A549 (cell line): ENCODE measurements around the gene CCDC197. TPM values are rescaled to one million over a fixed set of nuclear protein-coding genes. Genes with fewer than 3 reads are reported as not detected.

Experiments
- ATAC-seq, 2 experiments: fragments of 200-7000 bp in 1 of 2; fragments of >200 bp in 1 of 2; cut with Nextera tagmentation in 1 of 2; cut with Tn5 transposase in 1 of 2; 3 replicates each; pipeline versions ENCODE4 v1.8.0 to v1.9.1; 2018 to 2020; ENCODE audit warnings: mild to moderate bottlenecking in 1 of 2, moderate library complexity in 1 of 2
- CTCF ChIA-PET: fragments of 300-600 bp; sonication (Branson Sonifier 250); formaldehyde crosslinking; extraction: SDS; loops from one replicate; lab custom pipeline; 2021; ENCODE audit warnings: antibody characterized with exemption, inconsistent platforms; lab: Yijun Ruan, JAX
- POLR2A ChIA-PET: fragments of 350-600 bp; formaldehyde crosslinking; extraction: SDS; loops from one replicate; lab custom pipeline; 2021; ENCODE audit warnings: antibody characterized with exemption, inconsistent platforms; lab: Yijun Ruan, JAX
- DNase-seq, 2 experiments: peaks; one replicate each; pipeline versions ENCODE4 v3.0.0 to v3.0.0-alpha.2; 2011 to 2016; ENCODE audit warnings: low read depth in 1 of 2, low spot score in 1 of 2
- FAIRE-seq: peaks from 2 replicates; lab custom pipeline; 2011; peaks lifted over from hg19 to GRCh38; lab: Jason Lieb, UNC
- H3K27ac ChIP-seq, 2 experiments: fragments of >200 bp; sonication (Bioruptor Twin); formaldehyde crosslinking; 3 replicates each; pipeline ENCODE4 v1.5.1; 2016 to 2017
- H3K4me1 ChIP-seq: fragments of >200 bp; sonication (Bioruptor Twin); formaldehyde crosslinking; 3 replicates; pipeline ENCODE4 v1.6.1; 2016
- H3K4me2 ChIP-seq: fragments of >200 bp; sonication (Bioruptor Twin); formaldehyde crosslinking; 3 replicates; pipeline ENCODE4 v1.6.1; 2016
- H3K4me3 ChIP-seq: fragments of >200 bp; sonication (Bioruptor Twin); formaldehyde crosslinking; 3 replicates; pipeline ENCODE4 v1.5.1; 2016
- H3K9me3 ChIP-seq: fragments of >200 bp; sonication (Bioruptor Twin); formaldehyde crosslinking; 3 replicates; pipeline ENCODE4 v1.6.1; 2016
- CBX8 ChIP-seq: fragments of 200-600 bp; sonication (generic); IDR thresholded peaks from 2 replicates; pipeline ENCODE4 v1.6.1; 2016
- CHD2 ChIP-seq: fragments of 150-350 bp; IDR thresholded peaks from 2 replicates; pipeline ENCODE4 v1.6.1; 2014; ENCODE audit warnings: low read length; ENCODE audit not compliant: partially characterized antibody
- EHMT2 ChIP-seq: fragments of 200-600 bp; sonication (generic); IDR thresholded peaks from 2 replicates; pipeline ENCODE4 v1.6.1; 2016; ENCODE audit warnings: antibody characterized with exemption, low read depth, mild to moderate bottlenecking, moderate library complexity
- EP300 ChIP-seq, 2 experiments: fragments of >200 bp; sonication (Bioruptor Twin); formaldehyde crosslinking; IDR thresholded peaks; 2 replicates in 1 of 2; 3 replicates in 1 of 2; pipeline ENCODE4 v1.6.1; 2016 to 2017
- ESRRA ChIP-seq: fragments of 150-350 bp; IDR thresholded peaks from 2 replicates; pipeline ENCODE4 v1.6.1; 2014; ENCODE audit warnings: mild to moderate bottlenecking, low read length, borderline replicate concordance
- FOSB ChIP-seq: fragments of 250-450 bp; sonication (Bioruptor Pico); IDR thresholded peaks from 2 replicates; pipeline ENCODE4 v1.5.0; 2020; ENCODE audit warnings: mild to moderate bottlenecking, moderate library complexity
- HEYL ChIP-seq: fragments of 250-450 bp; sonication (Bioruptor Pico); IDR thresholded peaks from 2 replicates; pipeline ENCODE4 v1.8.0; 2021; ENCODE audit warnings: mild to moderate bottlenecking, moderate library complexity
- HMGXB4 ChIP-seq: fragments of 250-450 bp; sonication (Bioruptor Pico); IDR thresholded peaks from 2 replicates; pipeline ENCODE4 v1.5.0; 2021; ENCODE audit warnings: mild to moderate bottlenecking, moderate library complexity, borderline replicate concordance
- HOXB5 ChIP-seq: fragments of 250-450 bp; sonication (Bioruptor Pico); IDR thresholded peaks from 2 replicates; pipeline ENCODE4 v1.5.0; 2020; ENCODE audit warnings: mild to moderate bottlenecking, moderate library complexity
- JUNB ChIP-seq: fragments of >200 bp; sonication (Bioruptor Twin); formaldehyde crosslinking; IDR thresholded peaks from 2 replicates; pipeline ENCODE4 v1.6.1; 2016
- KDM1A ChIP-seq: fragments of 200-600 bp; sonication (generic); IDR thresholded peaks from 2 replicates; pipeline ENCODE4 v1.6.1; 2016; ENCODE audit warnings: low read depth, mild to moderate bottlenecking
- MAX ChIP-seq: IDR thresholded peaks from 2 replicates; pipeline ENCODE4 v1.6.1; 2012
- NFE2L2 ChIP-seq: fragments of 150-350 bp; conservative IDR thresholded peaks from 2 replicates; pipeline ENCODE4 v1.6.1; 2014; ENCODE audit warnings: low read length
- NPAS2 ChIP-seq: fragments of 250-450 bp; sonication (Bioruptor Pico); IDR thresholded peaks from 2 replicates; pipeline ENCODE4 v1.8.0; 2022; ENCODE audit warnings: mild to moderate bottlenecking, moderate library complexity, borderline replicate concordance
- PHF8 ChIP-seq: fragments of 200-600 bp; sonication (generic); IDR thresholded peaks from 2 replicates; pipeline ENCODE4 v1.6.1; 2016; ENCODE audit warnings: low read depth, mild to moderate bottlenecking, antibody characterized with exemption, moderate library complexity, borderline replicate concordance
- POLR2A ChIP-seq: IDR thresholded peaks from 2 replicates; pipeline ENCODE4 v1.6.1; 2012; ENCODE audit warnings: mild to moderate bottlenecking, low read length
- RCOR1 ChIP-seq: fragments of 150-350 bp; IDR thresholded peaks from 2 replicates; pipeline ENCODE4 v1.6.1; 2014; ENCODE audit warnings: antibody characterized with exemption, low read length, low read depth
- REST ChIP-seq: fragments of 200-600 bp; sonication (generic); IDR thresholded peaks from 2 replicates; pipeline ENCODE4 v1.6.1; 2016; ENCODE audit warnings: antibody characterized with exemption, mild to moderate bottlenecking, moderate library complexity
- RFX5 ChIP-seq: fragments of 450-650 bp; IDR thresholded peaks from 2 replicates; pipeline ENCODE4 v1.7.1; 2014; ENCODE audit warnings: antibody characterized with exemption, mild to moderate bottlenecking, moderate library complexity
- RNF2 ChIP-seq: fragments of 200-600 bp; sonication (generic); IDR thresholded peaks from 2 replicates; pipeline ENCODE4 v1.6.1; 2016; ENCODE audit warnings: low read depth, mild to moderate bottlenecking, antibody characterized with exemption, moderate library complexity, borderline replicate concordance
- SMC3 ChIP-seq: fragments of >200 bp; sonication (Bioruptor Twin); formaldehyde crosslinking; IDR thresholded peaks from 3 replicates; pipeline ENCODE4 v1.6.1; 2018; ENCODE audit warnings: inconsistent platforms
- TFCP2L1 ChIP-seq: fragments of 250-450 bp; sonication (Bioruptor Pico); IDR thresholded peaks from 2 replicates; pipeline ENCODE4 v1.5.0; 2021; ENCODE audit warnings: mild to moderate bottlenecking
- USF2 ChIP-seq: fragments of 450-650 bp; IDR thresholded peaks from 2 replicates; pipeline ENCODE4 v1.6.1; 2014; ENCODE audit warnings: antibody characterized with exemption
- ZSCAN20 ChIP-seq: fragments of 250-450 bp; sonication (Bioruptor Pico); IDR thresholded peaks from 2 replicates; pipeline ENCODE4 v1.8.0; 2022; ENCODE audit warnings: mild to moderate bottlenecking, moderate library complexity
- whole genome bisulfite sequencing: methylation state at CpG from one replicate; pipeline ENCODE4 v1.1.6; 2017; ENCODE audit errors: missing lambda C conversion rate; 5-methylcytosine and 5-hydroxymethylcytosine counted together
- polyA plus RNA-seq, 4 experiments: library from polyadenylated mRNA; depleted of rRNA in 3 of 4; stranded (reverse); fragments of >200 nt; fragmentation: RNase III in 1 of 4; extraction: RNeasy Plus Mini Kit Qiagen cat#74134 plus additional on column Dnase treatment in 1 of 4; gene quantifications; 2 replicates in 3 of 4; 3 replicates in 1 of 4; pipeline ENCODE4 v1.2.3, GENCODE V29; 2011 to 2017

The CCDC197 gene
- polyA plus RNA-seq, 2 of the 4 experiments (the other 2 are of a cell fraction) = not detected

- TF ChIP-seq HMGXB4 (no peak), RCOR1 (no peak), ZSCAN20 (CRISPR knock-in tag) (no peak), EP300 (IDR thresholded peaks at IDR 0.05) (no peak), JUNB (no peak), PHF8 (no peak), NPAS2 (no peak), HOXB5 (CRISPR knock-in tag) (no peak), USF2 (no peak), HEYL (CRISPR knock-in tag) (no peak)
Observed at GRCh38 chr14:93953263-93953662, 43.8 kb upstream of the CCDC197 start (continued).

GRCh38 chr14:93953739-93954515 lies 43.2 kb upstream of the CCDC197 start:
- CTCF ChIA-PET = interaction anchor here (7.5 to 29.6 kb wide), 3 partner anchors 13 to 47 kb away, joined by 67 to 601 read pairs (median 400); partner anchors contain the start of genes ASB2 and CCDC197
- POLR2A ChIA-PET = no interaction called here
- Histone ChIP-seq H3K9me3 (no peaks in the 10 kb centered on the region), H3K4me3 (no peak overlapping the region), H3K4me2 (no peak overlapping the region), H3K4me1 (peaks cover 8% of the 10 kb centered on the region), H3K27ac (no peak overlapping the region)
- TF ChIP-seq POLR2A (no peak), TFCP2L1 (no peak), REST (no peak), CBX8 (no peak), ZSCAN20 (CRISPR knock-in tag) (no peak), FOSB (CRISPR knock-in tag) (no peak), SMC3 (no peak), RFX5 (no peak), ESRRA (no peak), NFE2L2 (no peak), NPAS2 (no peak), KDM1A (no peak), EHMT2 (no peak), MAX (no peak), RNF2 (no peak), CHD2 (no peak)
- WGBS = 85% methylated on average over 18 of the region's 18 CpGs
- DNase-seq = no peak
- no peak for ATAC-seq
- FAIRE-seq = no peak
